ACHN (cell line): ENCODE results near the gene ARFGEF3.

ENCODE experiments used
- DNase-seq: peaks from one replicate; pipeline ENCODE4 v3.0.0-alpha.2; 2015
- in situ Hi-C: cut with HindIII; loops from 2 replicates; pipeline ENCODE4 v1.10.0; 2017; ENCODE audit warnings: low sequenced_read_pairs, low pct_ligation_motif_present, low pct_unique_long_range_greater_than_20kb

Gene ARFGEF3

DNA sequence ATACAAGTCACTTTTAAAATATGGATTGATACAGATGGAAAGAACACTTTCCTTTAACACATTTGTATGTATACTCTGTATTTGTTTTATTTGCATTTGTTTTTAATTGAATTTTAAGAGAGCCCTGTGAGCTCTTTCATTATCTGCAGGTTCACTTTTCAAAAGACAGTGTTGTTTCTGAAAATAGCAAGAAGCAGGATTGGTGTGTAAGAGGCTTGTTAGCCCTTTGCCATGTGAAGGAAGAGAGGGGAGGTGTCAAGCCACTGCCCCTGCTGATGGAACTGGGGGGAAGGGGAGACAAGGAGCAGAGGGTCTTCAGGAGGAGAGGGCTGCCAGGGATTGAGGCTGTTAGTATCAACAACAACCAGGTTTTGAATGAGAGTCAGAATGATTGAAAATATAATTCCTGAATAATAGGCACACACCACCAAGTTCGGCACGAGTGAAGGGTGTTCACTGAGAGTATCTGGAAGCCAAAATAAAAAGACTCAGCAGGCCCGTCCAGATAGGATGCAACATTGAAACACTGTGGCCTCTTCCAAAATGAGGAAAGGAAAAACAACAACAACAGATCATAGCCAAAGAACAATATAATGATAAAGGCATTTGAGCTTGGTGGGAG, 69.1 kb downstream of the ARFGEF3 start:
- in situ Hi-C loops = no loop called here
- no peak for DNase-seq

DNA sequence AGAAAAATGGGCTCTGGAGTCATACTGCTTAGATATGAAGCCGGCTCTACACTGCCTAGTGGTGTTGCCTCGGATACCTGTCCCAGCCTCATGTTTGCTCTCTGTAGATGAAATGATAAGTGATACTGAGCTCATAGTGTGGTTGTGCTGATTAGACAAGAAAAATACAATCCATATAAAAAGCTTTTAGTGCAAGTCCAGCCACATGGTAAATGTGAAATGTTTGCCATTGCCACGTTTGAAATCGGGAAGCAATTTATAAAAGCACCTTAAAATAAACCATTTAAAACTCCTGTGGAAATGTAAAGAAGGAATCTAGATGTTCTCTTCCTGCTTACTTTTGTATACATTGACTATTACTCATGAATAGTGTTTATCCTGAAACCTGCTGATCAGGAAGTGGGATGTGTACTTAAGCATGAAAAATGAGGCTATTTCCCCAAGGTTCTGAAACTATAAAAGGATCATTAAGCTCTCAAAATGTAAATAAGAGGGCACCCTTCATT, 69.7 kb downstream of the ARFGEF3 start:
- in situ Hi-C loops = no loop called here
- no peak for DNase-seq

DNA sequence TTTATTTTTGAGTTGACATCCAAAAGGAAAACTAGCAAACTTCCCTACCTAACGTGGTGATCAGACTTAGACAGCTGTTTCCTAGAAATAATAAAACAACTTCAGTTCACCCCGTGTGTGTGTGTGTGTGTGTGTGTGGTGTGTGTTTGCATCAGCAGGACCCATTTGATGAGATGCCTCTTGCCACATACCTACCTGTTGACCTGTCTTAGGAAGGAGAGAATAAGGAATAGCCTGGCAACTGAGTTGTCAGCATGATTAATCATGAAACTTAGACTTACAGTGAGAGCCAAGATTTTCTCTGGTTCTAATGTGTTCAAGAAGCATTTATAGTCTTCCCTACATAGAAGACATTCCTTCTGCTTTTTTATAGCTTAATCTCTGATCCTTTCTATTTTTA, 72.6 kb downstream of the ARFGEF3 start:
- DNase-seq = no peak
- in situ Hi-C loops = no loop called here

DNA sequence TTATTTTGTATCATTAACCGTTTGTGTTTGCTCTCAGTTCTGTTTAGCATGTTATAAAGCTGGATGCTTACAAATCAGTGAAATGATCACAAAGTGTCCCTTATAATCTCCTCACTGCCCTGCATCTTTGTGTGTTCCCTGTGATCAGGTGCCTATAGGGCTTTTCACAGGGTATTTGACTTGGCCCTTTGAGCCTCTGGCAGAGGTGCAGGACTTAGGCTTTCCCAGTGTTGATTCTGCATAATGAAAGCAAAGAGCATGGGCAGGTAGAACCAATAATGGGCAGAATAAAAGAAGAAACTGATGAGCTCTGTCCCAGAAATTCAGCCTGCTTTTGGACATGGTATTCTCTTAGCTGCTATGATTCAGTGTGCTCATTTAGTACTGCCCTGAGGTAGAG, 73.5 kb downstream of the ARFGEF3 start:
- no peak for DNase-seq
- in situ Hi-C loops = no loop called here

DNA sequence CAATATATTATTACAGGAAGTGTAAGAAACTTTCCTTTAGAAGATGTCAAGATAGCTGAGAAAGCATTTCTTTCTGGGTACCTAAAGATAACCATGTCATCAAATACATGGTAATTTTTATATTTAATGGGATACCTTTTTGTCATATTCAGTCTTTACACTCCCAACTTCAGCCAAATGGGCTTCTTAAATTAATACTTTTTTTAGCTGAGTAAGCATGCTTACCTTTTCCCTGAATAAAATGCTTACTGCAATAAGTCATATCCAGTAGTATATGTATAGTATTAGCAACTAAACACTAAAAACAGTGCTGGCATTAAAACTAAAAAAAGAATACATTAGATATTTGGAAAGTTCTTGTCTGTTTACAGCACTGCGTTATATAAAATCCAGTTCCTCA, 74.0 kb downstream of the ARFGEF3 start:
- no peak for DNase-seq
- in situ Hi-C loops = no loop called here

DNA sequence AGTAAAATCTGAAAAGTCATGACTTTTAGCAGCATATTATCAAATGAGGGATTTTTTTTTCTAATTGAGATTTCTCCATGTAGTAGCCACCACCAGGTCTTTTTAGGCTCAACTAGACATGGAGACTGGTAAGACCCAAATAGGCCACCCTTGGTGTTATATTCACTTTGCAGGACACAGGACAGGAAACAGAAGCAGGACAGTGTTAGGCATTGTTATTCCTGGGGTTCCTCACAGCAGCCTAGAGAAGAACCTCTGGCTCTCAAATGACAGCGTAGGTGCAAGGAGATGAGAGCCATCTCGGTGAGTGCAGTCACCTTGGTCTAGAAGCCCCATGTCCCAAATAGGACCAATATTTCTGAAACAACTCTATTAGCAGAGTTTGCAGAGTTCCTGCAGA, 75.7 kb downstream of the ARFGEF3 start:
- DNase-seq = no peak
- in situ Hi-C loops = no loop called here

DNA sequence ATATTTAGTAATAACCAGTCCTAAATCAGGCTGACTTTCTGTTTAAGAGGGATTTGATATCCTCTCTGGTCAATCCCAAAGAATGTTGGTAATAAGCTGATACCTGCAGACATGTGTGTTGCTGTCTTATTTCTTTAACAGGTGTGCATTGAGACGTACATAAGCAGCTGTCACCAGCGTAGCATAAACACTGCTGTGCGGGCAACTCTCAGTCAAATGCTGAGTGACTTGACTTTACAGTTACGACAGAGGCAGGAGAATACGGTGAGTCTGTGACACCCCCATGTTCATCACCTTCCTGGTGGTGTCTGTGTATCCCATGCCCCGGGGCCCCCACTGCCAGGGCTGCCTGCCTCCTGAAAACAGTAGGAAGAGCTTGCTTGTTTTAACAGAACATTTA, 76.6 kb downstream of the ARFGEF3 start:
- DNase-seq = no peak
- in situ Hi-C loops = no loop called here

DNA sequence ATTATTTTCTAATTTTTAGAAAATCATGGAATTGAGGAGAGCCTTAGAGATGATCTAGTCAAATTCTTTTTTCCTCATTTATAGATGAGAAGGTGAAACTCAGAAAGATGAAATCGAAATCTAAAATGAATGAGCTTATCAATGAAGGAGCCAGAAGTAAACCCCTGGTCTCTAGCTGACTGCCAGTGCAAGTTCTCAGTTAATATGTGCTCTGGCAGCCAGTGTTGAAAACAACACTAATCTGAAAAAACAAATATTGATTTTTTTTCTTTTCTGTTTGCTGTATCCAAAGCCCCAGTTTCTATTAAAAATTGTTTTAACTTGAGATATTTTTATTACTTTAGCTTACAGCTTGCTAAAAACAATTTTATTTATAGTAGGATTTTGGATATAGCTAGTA, 78.0 kb downstream of the ARFGEF3 start:
- DNase-seq = no peak
- in situ Hi-C loops = no loop called here

DNA sequence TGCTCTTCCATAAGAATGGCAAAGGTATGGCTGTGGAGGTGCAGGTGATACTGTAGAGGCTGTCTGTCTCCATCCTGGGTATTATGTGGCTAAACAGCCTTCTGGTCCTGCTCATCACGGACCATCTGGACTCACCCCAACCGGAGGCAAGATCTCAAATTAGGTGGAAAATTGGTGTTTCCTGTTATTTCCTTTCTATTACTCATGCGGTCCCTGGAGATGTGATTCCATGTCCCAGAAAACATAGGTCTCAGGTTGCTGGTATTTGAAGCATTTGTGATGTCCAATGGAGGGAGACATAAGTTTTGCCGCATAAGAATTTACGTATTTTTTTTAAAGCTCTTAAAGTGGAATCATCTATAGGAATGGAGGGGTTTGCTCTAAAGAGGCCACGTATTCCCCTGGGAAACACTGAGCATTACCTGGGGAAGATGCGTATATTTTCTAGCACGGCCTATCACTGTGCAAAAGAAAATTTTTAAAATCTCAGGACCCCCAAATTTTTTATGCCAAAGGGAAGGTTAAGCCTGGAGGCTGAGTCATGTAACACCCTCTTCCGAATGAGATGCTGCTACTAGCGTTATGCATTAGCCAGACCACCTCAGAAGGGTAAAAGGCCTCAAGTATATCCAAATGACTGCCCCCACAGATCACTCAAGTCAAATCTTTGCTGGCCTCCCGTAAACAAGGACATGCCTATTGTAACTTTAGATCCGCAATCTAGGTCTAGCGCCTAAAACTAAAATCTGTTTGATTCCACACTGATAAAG, 78.9 kb downstream of the ARFGEF3 start:
- peak; percentile 23 for DNase-seq
- in situ Hi-C loops = no loop called here

DNA sequence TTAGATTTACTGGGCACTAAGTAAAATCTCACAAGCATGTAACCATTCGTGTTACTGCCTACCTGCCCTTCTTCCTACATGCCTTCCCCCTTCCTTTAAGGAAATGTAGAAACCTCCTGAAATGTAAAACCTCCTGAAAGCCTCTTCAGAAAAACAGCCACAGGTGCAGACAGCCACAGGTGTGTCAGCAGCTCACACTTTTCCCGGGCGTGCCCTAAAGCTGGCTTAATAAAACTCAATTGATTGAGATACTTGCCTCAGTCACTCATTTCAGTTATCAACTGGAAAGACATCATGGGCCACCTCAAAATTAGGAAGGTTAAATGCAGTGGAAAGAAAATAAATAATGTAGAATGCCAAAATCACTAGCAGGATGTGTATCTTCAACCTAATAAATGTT, 79.6 kb downstream of the ARFGEF3 start:
- DNase-seq = no peak
- in situ Hi-C loops = no loop called here

DNA sequence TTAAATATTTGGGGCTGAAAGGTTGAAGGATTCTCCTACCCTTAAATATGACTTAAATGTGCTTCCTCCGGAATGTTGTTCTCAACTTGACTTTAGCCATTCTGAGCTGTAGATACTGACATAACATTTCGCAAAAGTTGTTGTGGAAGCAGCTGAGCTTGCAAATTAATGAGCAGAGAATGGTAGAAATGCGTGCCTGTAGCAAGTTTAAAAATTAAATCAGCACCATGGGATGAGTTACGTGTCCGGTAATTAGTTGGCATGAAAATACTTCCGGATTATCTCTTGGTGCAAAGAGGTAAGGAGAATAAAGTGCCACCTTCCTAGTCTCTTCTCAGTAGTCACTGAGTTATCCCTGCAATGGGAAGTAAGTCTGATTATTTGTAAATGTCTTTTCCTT, 80.2 kb downstream of the ARFGEF3 start:
- in situ Hi-C loops = no loop called here

DNA sequence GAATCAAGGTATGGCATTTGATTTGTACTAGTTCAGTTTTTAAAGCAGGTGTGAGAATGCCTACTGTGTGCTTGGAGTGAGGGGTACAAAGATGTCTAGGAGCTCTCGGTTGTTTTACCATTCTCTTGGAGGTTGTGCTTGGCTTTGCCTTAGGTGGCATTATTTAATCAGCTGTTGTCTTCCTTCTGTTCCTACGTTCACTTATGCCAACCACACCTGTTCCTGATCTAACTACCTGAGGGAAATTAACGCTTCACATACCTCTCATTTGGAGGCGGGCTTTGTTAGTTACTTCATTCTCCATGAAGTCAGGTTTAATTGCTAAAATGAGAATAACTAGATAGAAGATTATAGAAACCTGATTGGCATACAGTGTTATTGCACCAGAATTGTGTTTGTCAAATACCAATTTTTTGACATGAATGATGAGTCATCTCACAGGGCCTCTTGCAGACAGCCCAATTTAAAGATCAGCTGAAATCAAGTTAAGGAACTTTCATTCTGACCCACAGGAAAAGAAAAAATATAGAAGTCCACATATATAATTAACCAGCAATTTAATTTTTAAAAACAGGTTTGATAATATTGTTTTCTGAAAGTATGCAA, 81.4 kb downstream of the ARFGEF3 start:
- in situ Hi-C loops = no loop called here
- DNase-seq = no peak

More for the DNA sequence above, 80.2 kb downstream of the ARFGEF3 start:
- no peak for DNase-seq

DNA sequence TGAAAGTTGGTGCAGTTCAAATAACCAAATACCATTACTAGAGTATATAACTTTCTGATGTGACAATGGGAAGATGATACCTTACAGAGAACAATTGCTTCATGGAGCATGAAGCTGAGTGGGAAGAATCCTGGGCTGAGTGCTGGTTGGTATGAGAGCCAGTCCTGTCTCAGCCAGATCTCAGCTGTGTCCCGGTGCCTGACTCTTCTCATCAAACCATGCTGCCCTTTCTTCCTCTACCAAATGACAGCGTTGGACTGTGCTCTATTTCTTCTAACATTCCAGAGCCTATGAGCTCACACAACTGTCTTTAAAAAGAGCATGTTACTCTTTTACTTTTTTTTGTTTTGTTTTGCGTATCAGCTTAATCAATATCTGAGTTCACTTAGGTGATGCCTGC, 84.0 kb downstream of the ARFGEF3 start:
- DNase-seq = no peak
- in situ Hi-C loops = no loop called here

DNA sequence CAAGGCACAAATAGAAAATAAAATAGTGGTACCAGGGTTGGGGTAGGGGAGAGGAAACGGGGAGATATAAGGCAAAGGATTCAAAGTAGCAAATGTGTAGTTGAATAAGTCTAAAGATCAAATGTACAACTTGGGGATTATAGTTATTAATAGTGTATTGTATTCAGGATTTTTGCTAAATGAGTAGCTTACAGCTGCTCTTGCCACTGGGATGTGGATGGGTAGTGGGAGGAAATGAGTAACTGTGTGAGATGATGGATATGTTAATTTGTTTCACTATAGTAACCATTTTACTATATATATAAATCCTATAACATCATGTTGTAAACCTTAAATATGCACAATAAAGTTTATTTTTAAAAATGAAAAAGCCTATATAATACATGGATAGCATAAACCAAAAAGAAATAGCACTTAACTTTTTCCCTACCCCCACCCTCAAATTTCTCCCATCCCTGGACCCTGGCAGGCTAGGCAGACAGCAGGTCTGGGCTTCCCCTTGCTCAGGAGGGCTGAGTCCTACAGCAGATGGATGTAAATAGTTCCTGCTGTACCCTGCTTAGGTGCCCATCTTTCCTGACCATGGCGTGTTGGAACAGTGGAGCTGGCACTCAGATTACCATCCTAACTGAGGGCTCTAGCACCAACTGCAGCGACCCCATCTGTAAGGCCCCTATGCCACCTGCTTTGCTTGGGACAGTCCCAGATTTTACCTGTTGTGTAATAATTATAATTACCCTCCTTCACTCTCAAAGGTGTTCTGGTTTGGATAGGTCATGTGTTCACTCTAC, 85.1 kb downstream of the ARFGEF3 start:
- in situ Hi-C loops = no loop called here
- DNase-seq = no peak

DNA sequence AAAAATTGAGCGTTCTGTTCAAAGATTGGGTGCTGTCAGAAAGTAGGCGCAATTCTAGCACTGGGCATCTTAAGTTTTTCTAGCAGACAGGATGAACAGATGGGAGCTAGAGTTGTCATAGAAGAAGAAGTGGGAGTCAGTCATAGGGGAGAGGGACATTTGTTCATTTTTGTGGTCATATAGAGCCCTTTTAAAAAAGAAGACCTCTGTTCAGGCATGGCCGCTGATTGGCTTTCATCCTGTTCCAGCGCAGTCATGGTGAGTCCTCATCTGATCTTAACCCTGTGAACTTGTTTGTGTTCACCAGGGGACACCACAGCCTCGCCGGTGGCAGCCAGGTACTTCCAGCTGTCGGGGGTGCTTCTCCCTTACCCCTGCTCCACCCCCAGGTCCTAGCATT, 86.3 kb downstream of the ARFGEF3 start:
- in situ Hi-C loops = no loop called here
- DNase-seq = no peak

DNA sequence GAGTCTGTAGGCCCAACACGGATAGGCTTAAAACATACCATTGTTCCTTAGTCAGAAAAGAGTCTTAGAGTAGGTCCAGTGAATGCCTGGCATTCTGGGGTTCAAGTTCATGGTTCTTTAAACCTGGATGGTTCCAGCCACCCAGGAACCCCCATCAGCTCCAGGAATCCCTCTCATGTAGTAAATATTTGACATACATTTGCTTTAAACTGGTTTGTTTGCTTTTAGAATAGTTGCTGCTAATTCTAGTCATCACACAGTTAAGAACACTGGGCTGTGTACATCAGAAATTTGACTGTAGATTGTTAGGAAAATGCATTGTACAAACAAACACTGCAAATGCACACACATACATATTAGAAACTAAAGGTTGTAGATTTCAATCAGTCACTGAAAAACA, 87.1 kb downstream of the ARFGEF3 start:
- no peak for DNase-seq
- in situ Hi-C loops = no loop called here

DNA sequence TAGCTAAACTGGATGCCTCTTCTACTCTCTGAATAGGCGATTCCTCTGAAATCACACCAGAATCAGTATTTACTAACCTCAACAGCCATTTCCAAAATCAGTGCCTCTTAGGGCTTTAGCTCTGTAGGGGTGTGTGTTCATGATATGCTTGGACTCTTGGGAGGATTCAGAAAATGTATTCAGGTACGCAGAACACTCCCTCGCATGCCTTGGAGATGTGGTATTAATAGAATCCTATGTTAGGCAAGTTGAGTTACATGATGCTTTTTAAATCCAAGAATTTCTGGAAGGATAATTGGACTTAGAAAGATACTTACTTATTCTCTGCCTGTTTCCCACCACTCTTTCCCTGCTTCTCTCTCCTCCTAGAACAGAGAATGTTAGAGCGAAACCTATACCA, 88.3 kb downstream of the ARFGEF3 start:
- in situ Hi-C loops = no loop called here

DNA sequence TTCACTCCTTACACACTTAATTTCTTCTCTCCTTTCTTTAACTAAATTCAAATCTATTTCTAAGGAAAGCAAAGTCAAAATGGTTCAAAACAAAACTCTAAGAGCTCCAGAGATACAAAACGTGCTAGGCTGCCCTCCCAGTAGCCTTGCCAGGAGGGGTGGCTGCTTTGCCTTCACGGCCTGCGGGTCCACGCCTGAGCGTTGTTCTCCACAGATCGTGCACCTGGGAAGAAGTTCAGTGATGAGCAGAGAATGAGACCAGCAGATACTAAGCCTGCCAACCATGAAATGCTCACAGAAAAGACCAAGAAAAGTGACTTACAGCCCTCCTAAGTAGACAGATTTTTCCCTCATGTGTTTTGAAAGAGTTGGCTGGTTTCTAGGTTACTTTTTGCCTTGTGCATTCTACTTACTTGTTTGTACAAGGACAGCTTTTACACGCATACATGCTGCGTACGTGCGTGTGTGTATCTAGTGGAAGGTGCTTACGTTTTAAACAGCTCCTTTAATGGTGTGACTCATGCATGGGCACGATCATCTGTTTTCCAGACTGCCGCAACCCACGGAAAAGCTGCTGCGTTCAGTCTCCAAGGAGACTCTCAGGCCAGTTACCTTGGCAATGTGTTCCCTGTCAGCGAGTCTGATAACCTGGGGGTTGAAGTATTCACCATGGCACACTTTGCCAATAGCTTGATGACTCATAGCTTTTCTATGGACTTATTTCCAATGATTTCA, 88.9 kb downstream of the ARFGEF3 start:
- in situ Hi-C loops = no loop called here
- DNase-seq = peak; percentile 43

More for the DNA sequence above, 88.3 kb downstream of the ARFGEF3 start:
- DNase-seq = no peak
